Duodenal mucosa (tissue), 2 donors: ENCODE results near the gene TMEM191C.
A peak's percentile ranks its signal among the peaks of the same experiment; 100 is the strongest.
"Not testable (repeated sequence)": the region's sequence is repeated elsewhere in the genome, so short reads cannot be mapped to it uniquely, and the experiment has no call there.

Source experiments
- H3K27ac ChIP-seq: one replicate; pipeline ENCODE4 v1.7.0; 2013; ENCODE audit warnings: low read depth, low read length
- H3K27me3 ChIP-seq, 2 donors: one replicate each; pipeline ENCODE4 v1.7.0; 2013; ENCODE audit warnings: low read length in 2 of 2, control low read depth in 1 of 2; ENCODE audit not compliant: insufficient read depth in 2 of 2, control insufficient read depth in 1 of 2
- H3K36me3 ChIP-seq, 2 donors: one replicate each; pipeline ENCODE4 v1.7.0; 2013; ENCODE audit warnings: low read length in 2 of 2, control low read depth in 1 of 2; ENCODE audit not compliant: insufficient read depth in 2 of 2, control insufficient read depth in 1 of 2
- H3K4me1 ChIP-seq, 2 donors: one replicate each; pipeline ENCODE4 v1.7.0; 2013; ENCODE audit warnings: low read length in 2 of 2, control low read depth in 1 of 2; ENCODE audit not compliant: insufficient read depth in 2 of 2, control insufficient read depth in 1 of 2
- H3K4me3 ChIP-seq, 2 donors: one replicate each; pipeline ENCODE4 v1.7.0; 2013; ENCODE audit warnings: low read length in 2 of 2, low read depth in 1 of 2
- H3K9ac ChIP-seq, 2 donors: one replicate each; pipeline ENCODE4 v1.7.0; 2013; ENCODE audit warnings: low read length in 2 of 2, low read depth in 1 of 2
- H3K9me3 ChIP-seq, 2 donors: one replicate each; pipeline ENCODE4 v1.7.0; 2013; ENCODE audit warnings: low read length in 2 of 2, control low read depth in 1 of 2; ENCODE audit not compliant: control insufficient read depth in 1 of 2

The TMEM191C gene

DNA sequence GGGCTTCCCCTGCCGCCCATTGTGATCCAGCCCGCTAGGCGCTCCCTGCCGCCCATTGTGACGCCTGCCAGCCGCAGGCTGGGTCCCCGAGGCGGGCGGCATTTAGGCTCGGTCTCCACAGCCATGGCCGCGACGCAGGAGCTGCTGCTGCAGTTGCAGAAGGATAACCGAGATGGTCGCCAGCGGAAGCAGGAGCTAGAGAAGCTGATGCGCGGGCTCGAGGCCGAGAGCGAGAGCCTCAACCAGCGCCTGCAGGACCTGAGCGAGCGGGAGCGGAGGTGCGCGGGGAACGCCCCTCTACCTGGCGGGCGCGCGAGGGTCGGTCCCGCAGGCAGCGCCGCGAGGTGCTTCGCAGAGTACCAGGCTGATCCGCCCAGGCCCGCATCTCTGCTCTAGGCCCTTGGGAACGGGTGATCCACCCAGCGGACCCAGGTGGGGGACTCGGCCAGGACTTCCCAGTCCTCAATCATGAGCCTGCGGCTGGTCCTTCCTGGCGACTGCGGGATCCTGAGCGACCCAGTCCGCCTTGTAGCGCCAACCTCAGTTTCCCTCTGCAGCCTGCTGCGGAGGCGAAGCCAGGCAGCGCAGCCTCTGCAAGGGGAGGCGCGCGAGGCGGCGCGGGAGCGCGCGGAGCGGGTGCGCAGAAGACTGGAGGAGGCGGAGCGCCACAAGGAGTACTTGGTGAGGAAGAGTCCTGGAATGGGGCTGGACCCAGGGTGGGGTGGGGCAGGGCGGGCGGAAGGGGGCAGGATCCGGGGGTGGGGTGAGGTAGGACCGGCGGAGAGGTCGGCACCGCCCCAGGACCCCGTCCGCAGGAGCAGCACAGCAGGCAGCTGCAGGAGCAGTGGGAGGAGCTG is at the start of gene TMEM191C:
TMEM191C (plus strand) TSS at position 51 of the 857 bp plus-strand sequence; CDS start at position 124, 73 bp downstream.
- H3K27me3 ChIP-seq, H3K36me3 ChIP-seq, H3K4me3 ChIP-seq, H3K9ac ChIP-seq, H3K4me1 ChIP-seq, H3K9me3 ChIP-seq: not testable (repeated sequence)
- peak within 1 kb of the TSS; percentile 42 for H3K27ac ChIP-seq

- H3K9ac ChIP-seq, H3K27ac ChIP-seq, H3K9me3 ChIP-seq: not testable (repeated sequence)
These were observed 49.3 kb upstream of the TMEM191C start for GRCh38 chr22:21417853-21418252.

GRCh38 chr22:21418974-21419638 is 48.1 kb upstream of the TMEM191C start:
- H3K4me3 ChIP-seq, H3K9ac ChIP-seq, H3K27ac ChIP-seq, H3K36me3 ChIP-seq, H3K9me3 ChIP-seq, H3K4me1 ChIP-seq, H3K27me3 ChIP-seq: not testable (repeated sequence)

More at GRCh38 chr22:21417853-21418252, 49.3 kb upstream of the TMEM191C start:
- H3K4me1 ChIP-seq, H3K36me3 ChIP-seq, H3K27me3 ChIP-seq: not testable (repeated sequence)
- peak overlapping the region in 1 of 2 donors; percentile 36 for H3K4me3 ChIP-seq

- H3K4me3 ChIP-seq, result not testable (repeated sequence)
These were observed 46.9 kb upstream of the TMEM191C start for GRCh38 chr22:21420180-21420763.

DNA sequence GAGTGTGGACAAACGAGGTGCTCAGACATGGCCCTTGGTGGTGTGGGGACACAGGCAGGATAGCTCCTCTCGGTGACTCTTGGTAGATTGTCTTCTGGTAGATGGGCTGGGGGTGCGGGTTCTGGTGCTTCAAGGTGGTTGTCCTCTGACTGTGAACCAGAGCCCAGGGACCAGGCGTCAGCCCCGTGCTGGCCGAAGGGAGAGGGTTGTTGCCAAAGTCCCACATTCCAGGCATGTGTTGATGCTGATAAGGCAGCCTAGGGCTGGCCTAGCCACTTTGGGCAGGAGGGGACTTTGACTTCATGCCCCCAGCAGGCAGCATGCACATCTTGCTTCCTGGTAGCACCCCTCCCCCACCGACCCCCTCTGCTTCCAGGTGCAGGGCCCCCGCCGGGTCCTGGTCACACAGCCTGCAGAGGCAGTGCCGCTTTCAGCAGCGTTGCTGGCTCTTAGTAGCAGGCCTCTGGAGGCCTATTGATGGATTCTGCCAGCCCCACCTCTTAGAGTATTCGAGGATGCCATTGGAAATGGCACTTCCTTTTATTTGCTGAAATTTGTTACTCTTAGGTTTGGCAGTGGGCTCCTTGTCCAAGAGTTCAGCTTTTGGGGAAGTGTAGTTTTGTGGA is 43.0 kb upstream of the TMEM191C start:
- not testable (repeated sequence) for H3K27ac ChIP-seq, H3K9me3 ChIP-seq, H3K9ac ChIP-seq, H3K36me3 ChIP-seq, H3K27me3 ChIP-seq, H3K4me3 ChIP-seq, H3K4me1 ChIP-seq

More at GRCh38 chr22:21420180-21420763, 46.9 kb upstream of the TMEM191C start:
- H3K4me1 ChIP-seq, H3K27me3 ChIP-seq, H3K36me3 ChIP-seq, H3K9me3 ChIP-seq, H3K9ac ChIP-seq, H3K27ac ChIP-seq: not testable (repeated sequence)

DNA sequence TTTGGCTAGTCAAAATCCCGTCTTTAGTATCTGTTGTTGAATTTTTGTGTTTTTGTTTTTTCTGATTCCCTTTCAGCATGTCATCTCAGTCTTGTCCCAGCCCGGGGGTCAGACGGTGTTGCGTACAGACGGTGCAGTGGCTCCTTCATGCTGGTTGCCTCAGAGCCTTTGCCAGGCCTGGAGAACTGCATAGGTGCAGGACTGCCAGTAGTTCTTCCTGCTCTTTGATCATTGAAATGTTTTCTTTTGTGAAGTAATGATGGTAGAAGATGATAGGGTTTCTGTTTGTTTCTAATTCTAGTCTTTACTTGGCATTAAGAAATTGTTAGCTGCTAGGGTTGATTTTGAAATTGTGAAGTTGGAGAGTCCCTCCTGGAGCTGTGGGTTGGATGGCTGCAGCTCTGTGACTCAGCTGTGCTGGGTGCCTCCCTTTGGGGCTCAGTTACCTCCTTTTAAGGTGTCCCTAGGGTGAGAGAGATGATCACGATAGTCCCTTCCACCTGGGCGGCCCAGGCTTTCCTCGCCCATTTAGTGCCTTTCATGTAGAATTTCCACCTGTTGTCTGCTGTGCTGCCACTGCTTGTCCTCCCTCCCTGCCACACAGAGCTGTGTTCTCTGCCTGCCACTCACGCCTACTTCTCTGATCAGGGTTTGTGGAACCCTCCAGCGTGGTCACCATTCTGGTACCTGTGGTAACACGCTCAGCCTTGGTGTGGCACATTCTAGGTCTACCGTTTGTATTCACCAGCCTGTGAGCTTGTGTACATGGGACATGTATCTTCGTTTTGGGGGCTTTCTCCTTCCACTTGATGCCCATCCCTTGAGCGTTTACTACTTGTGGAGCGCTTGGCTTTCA is 32.6 kb upstream of the TMEM191C start:
- not testable (repeated sequence) for H3K36me3 ChIP-seq, H3K9ac ChIP-seq, H3K9me3 ChIP-seq, H3K4me1 ChIP-seq, H3K27me3 ChIP-seq, H3K27ac ChIP-seq, H3K4me3 ChIP-seq

- not testable (repeated sequence) for H3K4me1 ChIP-seq, H3K4me3 ChIP-seq, H3K36me3 ChIP-seq, H3K27me3 ChIP-seq, H3K9ac ChIP-seq, H3K9me3 ChIP-seq, H3K27ac ChIP-seq
These were observed 31.0 kb upstream of the TMEM191C start for GRCh38 chr22:21435998-21436810.

GRCh38 chr22:21438013-21438412 is 29.2 kb upstream of the TMEM191C start:
- not testable (repeated sequence) for H3K4me3 ChIP-seq, H3K9me3 ChIP-seq, H3K27me3 ChIP-seq, H3K36me3 ChIP-seq, H3K4me1 ChIP-seq, H3K27ac ChIP-seq, H3K9ac ChIP-seq

- H3K36me3 ChIP-seq, H3K9me3 ChIP-seq, H3K27ac ChIP-seq, H3K4me3 ChIP-seq, H3K27me3 ChIP-seq, H3K9ac ChIP-seq, H3K4me1 ChIP-seq: not testable (repeated sequence)
These were observed 27.1 kb upstream of the TMEM191C start for GRCh38 chr22:21440018-21440636.
